B cell (primary cell): Measurements from ENCODE around the gene SH3GL3.

Source experiments
- CTCF ChIP-seq: fragments of 200-600 bp; IDR thresholded peaks from one replicate; pipeline ENCODE4 v1.8.0; 2022; ENCODE audit warnings: antibody characterized with exemption, mild to moderate bottlenecking
- EZH2 ChIP-seq: IDR thresholded peaks from 2 replicates; pipeline ENCODE4 v1.6.1; 2012; ENCODE audit warnings: borderline replicate concordance, low read depth, mild to moderate bottlenecking, moderate library complexity, low read length; ENCODE audit not compliant: insufficient read depth, poor library complexity, severe bottlenecking

GRCh38 chr15:83462953-83463433, 15.9 kb downstream of the SH3GL3 start:
- TF ChIP-seq EZH2 (no peak), CTCF (no peak)
